Esophagus squamous epithelium (tissue), 4 donors: ENCODE measurements around the gene COL27A1.

Experiments used
- CTCF ChIP-seq, 6 experiments: fragments of 450-650 bp in 4 of 6; fragments of 200-600 bp in 2 of 6; sonication (generic) in 2 of 6; IDR thresholded peaks; one replicate each; pipeline ENCODE4 v1.5.1; 2016 to 2019; ENCODE audit warnings: antibody characterized with exemption in 6 of 6, mild to moderate bottlenecking in 4 of 6, moderate library complexity in 4 of 6
- POLR2A ChIP-seq, 4 donors: fragments of 450-650 bp; IDR thresholded peaks; one replicate each; pipeline ENCODE4 v1.6.1; 2017; ENCODE audit warnings: antibody characterized with exemption in 4 of 4, mild to moderate bottlenecking in 4 of 4, moderate library complexity in 3 of 4

GRCh38 chr9:114246558-114246957, 91.2 kb downstream of the COL27A1 start:
- TF ChIP-seq CTCF (IDR thresholded peaks at IDR 0.05) (no peak), POLR2A (IDR thresholded peaks at IDR 0.05) (no peak)
